HEK293T (cell line): ENCODE results near the gene ATF5.
A peak's percentile ranks its signal among the peaks of the same experiment; 100 is the strongest.

Experiments
- CTCF ChIA-PET: fragments of 350-600 bp; formaldehyde crosslinking; extraction: SDS; loops from one replicate; lab custom pipeline; 2021; ENCODE audit warnings: antibody characterized with exemption, inconsistent platforms; lab: Yijun Ruan, JAX
- POLR2A ChIA-PET: fragments of 350-600 bp; formaldehyde crosslinking; extraction: SDS; loops from one replicate; lab custom pipeline; 2020; ENCODE audit warnings: antibody characterized with exemption, inconsistent platforms; lab: Yijun Ruan, JAX
- DNase-seq: peaks from one replicate; pipeline ENCODE4 v3.0.0; 2012; ENCODE audit warnings: mixed read lengths; ENCODE audit errors: extremely low spot score
- ARNT ChIP-seq: fragments of 450-650 bp; IDR thresholded peaks from 2 replicates; pipeline ENCODE4 v1.6.1; 2017; ENCODE audit warnings: mild to moderate bottlenecking
- BHLHE40 ChIP-seq: fragments of 450-650 bp; IDR thresholded peaks from 2 replicates; pipeline ENCODE4 v1.6.1; 2016; ENCODE audit warnings: mild to moderate bottlenecking, moderate library complexity, borderline replicate concordance
- CTBP1 ChIP-seq: fragments of 450-650 bp; IDR thresholded peaks from 2 replicates; pipeline ENCODE4 v1.6.1; 2016; ENCODE audit warnings: borderline replicate concordance
- ELF4 ChIP-seq: fragments of 450-650 bp; IDR thresholded peaks from 2 replicates; pipeline ENCODE4 v1.6.1; 2017; ENCODE audit warnings: antibody characterized with exemption
- FOXA1 ChIP-seq: fragments of 450-650 bp; IDR thresholded peaks from 2 replicates; pipeline ENCODE4 v1.6.1; 2016; ENCODE audit warnings: mild to moderate bottlenecking
- FOXK2 ChIP-seq: fragments of 450-650 bp; IDR thresholded peaks from 2 replicates; pipeline ENCODE4 v1.6.1; 2016; ENCODE audit warnings: mild to moderate bottlenecking
- FOXM1 ChIP-seq: fragments of 450-650 bp; IDR thresholded peaks from 2 replicates; pipeline ENCODE4 v1.6.1; 2017; ENCODE audit warnings: mild to moderate bottlenecking, borderline replicate concordance
- HDGF ChIP-seq: fragments of 450-650 bp; IDR thresholded peaks from 2 replicates; pipeline ENCODE4 v1.6.1; 2017; ENCODE audit warnings: antibody characterized with exemption, borderline replicate concordance
- L3MBTL2 ChIP-seq: fragments of 450-650 bp; conservative IDR thresholded peaks from 2 replicates; pipeline ENCODE4 v1.6.1; 2016; ENCODE audit warnings: mild to moderate bottlenecking
- LEF1 ChIP-seq: fragments of 450-650 bp; IDR thresholded peaks from 2 replicates; pipeline ENCODE4 v1.6.1; 2017; ENCODE audit warnings: mild to moderate bottlenecking, borderline replicate concordance
- SP1 ChIP-seq: fragments of 450-650 bp; IDR thresholded peaks from 2 replicates; pipeline ENCODE4 v1.6.1; 2017
- SUZ12 ChIP-seq: fragments of 450-650 bp; IDR thresholded peaks from 2 replicates; pipeline ENCODE4 v1.6.1; 2016; ENCODE audit warnings: mild to moderate bottlenecking
- TARDBP ChIP-seq: fragments of 450-650 bp; IDR thresholded peaks from 2 replicates; pipeline ENCODE4 v1.6.1; 2016
- ZNF384 ChIP-seq: fragments of 450-650 bp; IDR thresholded peaks from 2 replicates; pipeline ENCODE4 v1.6.1; 2016
- TF ChIP-seq, protein P1 (sequence below): fragments of 450-650 bp; IDR thresholded peaks from 2 replicates; pipeline ENCODE4 v1.6.1; 2016

Gene ATF5

DNA sequence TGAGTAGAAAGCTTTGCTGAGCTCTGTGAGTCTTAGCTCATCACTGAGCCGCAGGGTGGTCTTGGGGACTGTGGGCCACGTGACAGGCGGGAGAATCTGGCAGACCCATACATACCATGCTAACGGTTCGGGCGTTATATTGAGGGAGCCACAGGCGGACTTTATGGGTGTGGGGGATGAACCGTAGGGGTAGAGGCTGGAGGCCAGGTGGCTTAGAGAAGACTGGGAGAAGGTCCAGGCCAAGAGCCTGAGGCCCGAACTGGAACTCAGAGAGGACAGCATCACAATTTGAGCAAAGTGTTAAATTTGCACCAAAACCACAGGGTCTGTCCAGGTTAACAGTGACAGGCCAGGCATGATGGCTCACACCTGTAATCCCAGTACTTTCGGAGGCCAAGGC, 15.3 kb upstream of the ATF5 start:
- no peak for DNase-seq
- ChIA-PET CTCF (interaction anchor here (0.5 kb wide), 1 partner anchor 532 kb away, joined by 3 read pairs; no protein-coding TSS in a partner anchor), POLR2A (interaction anchor here (1.5 kb wide), 1 partner anchor 19 kb away, joined by 3 read pairs; no protein-coding TSS in a partner anchor)
- TF ChIP-seq ELF4 (no peak), SP1 (no peak), ZNF384 (no peak), SUZ12 (no peak), CTBP1 (no peak), ARNT (no peak), TARDBP (no peak), FOXM1 (no peak)

DNA sequence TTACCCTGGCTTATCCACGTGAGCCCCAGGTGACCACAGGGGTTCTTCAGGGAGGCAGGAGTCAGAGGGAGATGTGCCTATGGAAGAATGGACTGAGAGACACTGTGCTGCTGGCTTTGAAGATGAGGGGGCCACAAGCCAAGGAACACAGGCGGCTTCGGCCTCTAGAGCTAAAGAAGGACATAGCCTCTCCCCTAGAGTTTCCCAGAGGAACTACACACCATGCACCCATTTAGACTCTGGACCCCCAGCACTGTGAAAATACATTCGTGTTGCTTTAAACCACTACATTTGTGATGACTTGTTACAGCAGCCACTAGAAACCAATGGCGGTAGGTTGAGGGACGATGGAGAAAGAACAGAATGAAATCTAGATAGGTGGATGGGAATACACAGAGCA, 13.7 kb upstream of the ATF5 start:
- POLR2A ChIA-PET, result interaction anchor here (0.6 kb wide), 1 partner anchor 46 kb away, joined by 3 read pairs; no protein-coding TSS in a partner anchor
- DNase-seq, result no peak
- TF ChIP-seq ARNT (no peak), HDGF (no peak), FOXA1 (no peak), FOXK2 (no peak), ELF4 (no peak)
- TF ChIP-seq, protein P1, sequence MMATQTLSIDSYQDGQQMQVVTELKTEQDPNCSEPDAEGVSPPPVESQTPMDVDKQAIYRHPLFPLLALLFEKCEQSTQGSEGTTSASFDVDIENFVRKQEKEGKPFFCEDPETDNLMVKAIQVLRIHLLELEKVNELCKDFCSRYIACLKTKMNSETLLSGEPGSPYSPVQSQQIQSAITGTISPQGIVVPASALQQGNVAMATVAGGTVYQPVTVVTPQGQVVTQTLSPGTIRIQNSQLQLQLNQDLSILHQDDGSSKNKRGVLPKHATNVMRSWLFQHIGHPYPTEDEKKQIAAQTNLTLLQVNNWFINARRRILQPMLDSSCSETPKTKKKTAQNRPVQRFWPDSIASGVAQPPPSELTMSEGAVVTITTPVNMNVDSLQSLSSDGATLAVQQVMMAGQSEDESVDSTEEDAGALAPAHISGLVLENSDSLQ, result no peak
- CTCF ChIA-PET, result no interaction called here

DNA sequence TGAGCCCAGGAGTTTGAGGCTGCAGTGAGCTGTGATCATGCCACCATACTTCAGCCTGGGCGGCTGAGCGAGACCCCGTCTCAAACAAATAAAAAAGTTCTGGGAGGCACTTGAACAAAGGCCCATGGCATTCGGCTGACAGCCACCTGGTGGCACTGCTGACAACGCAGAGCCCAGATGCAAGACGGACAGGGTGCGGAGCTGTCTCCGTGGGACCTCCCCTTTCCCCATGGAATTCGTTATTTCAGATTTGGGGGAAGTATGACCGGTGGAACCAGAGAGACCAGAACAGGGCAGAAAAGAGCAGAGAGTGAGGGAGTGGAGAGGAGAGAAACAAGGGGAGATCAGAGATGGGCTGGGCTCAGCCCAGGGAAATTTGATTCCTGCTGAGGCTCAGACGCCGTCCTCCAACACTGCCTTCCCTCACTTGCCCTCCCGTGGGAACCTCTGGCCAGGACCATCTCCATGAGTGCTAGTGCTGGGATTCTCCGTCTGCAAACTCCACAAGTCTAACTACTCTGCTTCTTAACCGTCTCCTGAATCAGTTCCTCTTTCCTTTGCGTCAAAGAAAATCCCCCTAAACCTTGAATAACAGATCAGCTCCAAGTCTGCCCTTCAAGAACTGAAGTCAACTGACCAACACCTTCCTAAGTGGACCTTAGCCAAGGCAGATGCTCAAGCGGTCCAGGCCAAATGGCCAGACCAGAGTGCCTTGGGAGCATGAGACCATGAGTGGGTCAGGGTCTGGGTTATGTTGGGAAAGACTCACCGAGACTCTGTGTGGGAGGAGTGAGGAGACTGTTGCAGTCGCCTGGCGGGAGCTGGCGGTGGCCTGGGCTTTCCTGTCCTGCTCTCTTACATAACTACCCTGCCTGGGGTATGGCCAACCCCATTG, 11.9 kb upstream of the ATF5 start:
- TF ChIP-seq L3MBTL2, result no peak
- no peak for TF ChIP-seq HDGF
- TF ChIP-seq CTBP1, result no peak
- TF ChIP-seq FOXM1, result no peak
- TF ChIP-seq, protein P1, result peak; percentile 48
- TF ChIP-seq ELF4, result no peak
- no peak for TF ChIP-seq ZNF384
- ChIA-PET CTCF (interaction anchor here (0.8 kb wide), 1 partner anchor 46 kb away, joined by 4 read pairs; no protein-coding TSS in a partner anchor), POLR2A (interaction anchor here (1.5 kb wide), 1 partner anchor 13 kb away, joined by 9 read pairs; no protein-coding TSS in a partner anchor)
- DNase-seq, result peak; percentile 39

DNA sequence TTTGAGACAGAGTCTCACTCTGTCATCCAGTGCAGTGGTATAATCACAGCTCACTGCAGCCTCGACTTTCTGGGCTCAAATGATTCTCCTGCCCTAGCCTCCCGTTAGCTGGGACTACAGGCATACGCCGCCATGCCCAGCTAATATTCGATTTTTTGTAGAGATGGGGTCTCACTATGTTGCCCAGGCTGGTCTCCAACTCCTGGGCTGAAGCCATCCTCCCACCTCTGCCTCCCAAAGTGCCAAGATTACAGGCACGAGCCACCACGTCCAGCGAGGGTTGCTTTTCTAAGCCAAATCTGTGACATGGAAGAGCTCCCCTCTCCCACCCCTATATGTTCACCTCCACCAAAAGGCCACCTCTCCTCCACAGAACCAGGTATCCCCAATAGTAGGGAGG, 10.9 kb upstream of the ATF5 start:
- POLR2A ChIA-PET, result interaction anchor here (3.8 kb wide), 1 partner anchor 11 kb away, joined by 27 read pairs; the partner anchor contains the start of genes ATF5 and NUP62
- no peak for DNase-seq
- no peak for TF ChIP-seq ARNT
- no peak for TF ChIP-seq TARDBP
- TF ChIP-seq SP1, result no peak
- TF ChIP-seq FOXK2, result no peak
- no peak for TF ChIP-seq FOXA1
- no peak for TF ChIP-seq LEF1
- CTCF ChIA-PET, result interaction anchor here (0.7 kb wide), 1 partner anchor 13 kb away, joined by 3 read pairs; no protein-coding TSS in a partner anchor

DNA sequence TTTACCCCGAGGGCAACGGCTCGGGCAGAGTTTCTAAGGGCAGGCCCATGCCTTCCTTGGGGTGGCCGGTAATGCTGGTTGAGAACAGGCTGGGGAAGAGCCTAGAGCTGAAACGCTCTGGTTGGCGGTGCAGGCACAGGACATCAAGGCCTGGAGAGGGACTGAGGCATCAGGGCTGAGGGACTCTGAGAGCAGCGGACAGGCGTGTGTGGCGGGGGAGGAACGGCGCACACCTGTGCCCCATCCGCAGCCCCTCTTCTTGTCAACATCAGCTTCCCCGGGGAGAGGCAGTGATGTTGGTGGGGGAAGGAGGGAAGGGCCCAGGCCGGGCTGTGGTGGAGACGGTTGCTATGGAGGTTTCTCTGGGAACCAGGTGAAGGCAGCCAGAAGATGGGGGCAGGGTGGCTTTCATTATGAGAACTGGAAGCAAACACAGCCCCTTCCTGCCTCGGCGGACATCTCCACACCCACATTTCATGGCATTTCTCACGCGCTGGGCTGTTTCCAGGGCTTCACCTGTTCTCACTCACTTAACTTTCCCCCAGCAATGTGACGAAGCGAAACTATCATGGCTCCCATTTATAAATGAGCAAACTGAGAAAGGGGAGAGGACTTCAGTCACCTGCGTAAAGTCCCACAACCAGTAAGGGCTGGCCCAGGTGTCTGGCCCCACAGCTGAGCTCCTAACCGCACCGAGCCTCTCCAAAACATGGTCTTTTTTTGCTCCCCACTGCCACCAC, 8.2 kb upstream of the ATF5 start:
- DNase-seq, result no peak
- CTCF ChIA-PET, result no interaction called here
- TF ChIP-seq SP1 (no peak), LEF1 (no peak), BHLHE40 (no peak), ZNF384 (no peak), TARDBP (no peak), FOXM1 (no peak), ARNT (no peak), HDGF (no peak), FOXK2 (no peak), ELF4 (no peak), L3MBTL2 (no peak)
- TF ChIP-seq, protein P1, result no peak
- POLR2A ChIA-PET, result interaction anchor here (3.8 kb wide), 1 partner anchor 8 kb away, joined by 27 read pairs; the partner anchor contains the start of genes ATF5 and NUP62
